Measurements from ENCODE around the gene NCKAP5. TPM values are rescaled to one million over a fixed set of nuclear protein-coding genes. Genes with fewer than 3 reads are reported as not detected.

The NCKAP5 gene
- total RNA-seq, 1 experiment from 2014 or later, result 3.2 TPM

- Histone ChIP-seq H3K4me1 (ENCODE audit: insufficient read depth, low read length) (no peaks in the 10 kb centered on the region), H3K27ac (ENCODE audit: low read length) (no peak overlapping the region), H3K9ac (ENCODE audit: low read length) (no peak overlapping the region), H3K4me2 (ENCODE audit: low read length) (no peak overlapping the region), H3K4me3 (ENCODE audit: low read length) (no peak overlapping the region), H3K9me2 (replicated peaks; ENCODE audit: low read length) (no peaks in the 10 kb centered on the region), H3K36me3 (ENCODE audit: low read depth, low read length) (no peaks in the 10 kb centered on the region), H4K20me1 (ENCODE audit: low read length) (no peaks in the 10 kb centered on the region), H3K9me3 (ENCODE audit: low read length) (no peaks in the 10 kb centered on the region), H3K27me3 (ENCODE audit: low read length) (no peaks in the 10 kb centered on the region), H2AFZ (ENCODE audit: low read length) (no peak overlapping the region), H3F3A (ENCODE audit: low read length, unreplicated experiment) (no peaks in the 10 kb centered on the region), H3K79me2 (ENCODE audit: low read length) (no peaks in the 10 kb centered on the region)
- ATAC-seq (no peak), DNase-seq (no peak)
- TF ChIP-seq EZH2phosphoT487 (IDR thresholded peaks at IDR 0.05; ENCODE audit: borderline replicate concordance, low read length) (no peak), EZH2 (IDR thresholded peaks at IDR 0.05; ENCODE audit: low read length, unreplicated experiment) (no peak), CTCF (conservative IDR thresholded peaks at IDR 0.05; ENCODE audit: low read depth, low read length) (no peak)
- CTCF ChIA-PET, result no interaction called here
- intact Hi-C loops (cut with micrococcal nuclease), result no loop called here
- POLR2A ChIA-PET (ENCODE audit: unreplicated experiment), result no interaction called here
- BruUV-seq (replicated peaks), result no TSS peak
Measured at GRCh38 chr2:133553838-133554408, 14.3 kb downstream of the NCKAP5 start.

- Histone ChIP-seq H4K20me1 (ENCODE audit: low read length) (no peaks in the 10 kb centered on the region), H3K27me3 (ENCODE audit: low read length) (no peaks in the 10 kb centered on the region), H2AFZ (ENCODE audit: low read length) (no peak overlapping the region), H3K4me2 (ENCODE audit: low read length) (no peak overlapping the region), H3K9ac (ENCODE audit: low read length) (no peak overlapping the region), H3K9me3 (ENCODE audit: low read length) (no peaks in the 10 kb centered on the region), H3K4me1 (ENCODE audit: insufficient read depth, low read length) (no peaks in the 10 kb centered on the region), H3K4me3 (ENCODE audit: low read length) (no peak overlapping the region), H3K9me2 (replicated peaks; ENCODE audit: low read length) (no peaks in the 10 kb centered on the region), H3K36me3 (ENCODE audit: low read depth, low read length) (no peaks in the 10 kb centered on the region), H3F3A (ENCODE audit: low read length, unreplicated experiment) (no peaks in the 10 kb centered on the region), H3K79me2 (ENCODE audit: low read length) (no peaks in the 10 kb centered on the region), H3K27ac (ENCODE audit: low read length) (no peak overlapping the region)
- BruUV-seq (replicated peaks), result no TSS peak
- TF ChIP-seq EZH2 (IDR thresholded peaks at IDR 0.05; ENCODE audit: low read length, unreplicated experiment) (no peak), CTCF (conservative IDR thresholded peaks at IDR 0.05; ENCODE audit: low read depth, low read length) (no peak), EZH2phosphoT487 (IDR thresholded peaks at IDR 0.05; ENCODE audit: borderline replicate concordance, low read length) (no peak)
- ChIA-PET POLR2A (ENCODE audit: unreplicated experiment) (no interaction called here), CTCF (no interaction called here)
- intact Hi-C loops (cut with micrococcal nuclease), result no loop called here
- no peak for ATAC-seq
- no peak for DNase-seq
Measured at GRCh38 chr2:133553251-133553650, 15.0 kb downstream of the NCKAP5 start.

- Histone ChIP-seq H3F3A (ENCODE audit: low read length, unreplicated experiment) (no peaks in the 10 kb centered on the region), H3K4me1 (ENCODE audit: insufficient read depth, low read length) (no peaks in the 10 kb centered on the region), H3K9ac (ENCODE audit: low read length) (no peak overlapping the region), H3K9me3 (ENCODE audit: low read length) (no peaks in the 10 kb centered on the region), H3K4me3 (ENCODE audit: low read length) (no peak overlapping the region), H3K27ac (ENCODE audit: low read length) (no peak overlapping the region), H3K4me2 (ENCODE audit: low read length) (no peak overlapping the region), H3K27me3 (ENCODE audit: low read length) (no peaks in the 10 kb centered on the region), H4K20me1 (ENCODE audit: low read length) (no peaks in the 10 kb centered on the region), H3K79me2 (ENCODE audit: low read length) (no peaks in the 10 kb centered on the region), H2AFZ (ENCODE audit: low read length) (no peak overlapping the region), H3K9me2 (replicated peaks; ENCODE audit: low read length) (no peaks in the 10 kb centered on the region), H3K36me3 (ENCODE audit: low read depth, low read length) (no peaks in the 10 kb centered on the region)
- ChIA-PET CTCF (no interaction called here), POLR2A (ENCODE audit: unreplicated experiment) (no interaction called here)
- intact Hi-C loops (cut with micrococcal nuclease), result no loop called here
- TF ChIP-seq EZH2 (IDR thresholded peaks at IDR 0.05; ENCODE audit: low read length, unreplicated experiment) (no peak), CTCF (conservative IDR thresholded peaks at IDR 0.05; ENCODE audit: low read depth, low read length) (no peak), EZH2phosphoT487 (IDR thresholded peaks at IDR 0.05; ENCODE audit: borderline replicate concordance, low read length) (no peak)
- no TSS peak for BruUV-seq (replicated peaks)
- DNase-seq (no peak), ATAC-seq (no peak)
Measured at GRCh38 chr2:133552821-133553220, 15.4 kb downstream of the NCKAP5 start.

Data from PC-3 (cell line).